IMR-90 (cell line): Measurements from ENCODE around the gene ZNF329. TPM values are rescaled to one million over a fixed set of nuclear protein-coding genes. Genes with fewer than 3 reads are reported as not detected.

Source experiments
- ATAC-seq: fragments of 200-7000 bp; cut with Tn5 transposase; 2 replicates; pipeline ENCODE4 v1.9.1; 2020; ENCODE audit warnings: low read depth, mild to moderate bottlenecking, moderate library complexity
- BruUV-seq: library from RNA; stranded (reverse); fragments of 400-500 nt; replicated peaks from 2 replicates; lab custom pipeline; 2021; lab: Mats Ljungman, UMichigan
- CTCF ChIA-PET: fragments of 300-600 bp; formaldehyde crosslinking; extraction: SDS; loops from one replicate; lab custom pipeline; 2021; ENCODE audit warnings: antibody characterized with exemption; lab: Yijun Ruan, JAX
- POLR2A ChIA-PET: fragments of 300-600 bp; sonication (Branson Sonifier 250); formaldehyde crosslinking; loops from one replicate; lab custom pipeline; 2022; ENCODE audit warnings: antibody characterized with exemption; ENCODE audit not compliant: unreplicated experiment; lab: Charles Lee
- DNase-seq: peaks from one replicate; pipeline ENCODE4 v3.0.0; 2013
- H2AFZ ChIP-seq: replicated peaks from 2 replicates; pipeline ENCODE3; 2013; ENCODE audit warnings: low read length, mild to moderate bottlenecking; ENCODE audit not compliant: poor library complexity
- H2AK5ac ChIP-seq: 2 replicates; pipeline ENCODE4 v1.6.1; 2013; ENCODE audit warnings: low read depth, low read length, inconsistent platforms
- H2AK9ac ChIP-seq: replicated peaks from 2 replicates; pipeline ENCODE3; 2013; ENCODE audit warnings: mild to moderate bottlenecking, low read depth, low read length, moderate library complexity; ENCODE audit not compliant: poor library complexity
- H2BK120ac ChIP-seq: 2 replicates; pipeline ENCODE4 v1.6.1; 2013; ENCODE audit warnings: low read depth, low read length, inconsistent platforms
- H2BK15ac ChIP-seq: 3 replicates; pipeline ENCODE4 v1.6.1; 2013; ENCODE audit warnings: low read depth, low read length, inconsistent platforms
- H2BK20ac ChIP-seq: 2 replicates; pipeline ENCODE4 v1.6.1; 2013; ENCODE audit warnings: low read depth, mild to moderate bottlenecking, inconsistent platforms, low read length, moderate library complexity
- H2BK5ac ChIP-seq: 2 replicates; pipeline ENCODE4 v1.6.1; 2013; ENCODE audit warnings: mild to moderate bottlenecking, low read depth, low read length, inconsistent platforms; ENCODE audit not compliant: poor library complexity, severe bottlenecking
- H3K14ac ChIP-seq: replicated peaks from 2 replicates; pipeline ENCODE4 v1.6.1; 2013; ENCODE audit warnings: low read depth, low read length, inconsistent platforms
- H3K18ac ChIP-seq: 2 replicates; pipeline ENCODE4 v1.6.1; 2013; ENCODE audit warnings: low read depth, low read length, control low read depth
- H3K23ac ChIP-seq: 2 replicates; pipeline ENCODE4 v1.6.1; 2013; ENCODE audit warnings: low read depth, low read length, inconsistent platforms
- H3K27ac ChIP-seq: 2 replicates; pipeline ENCODE4 v1.5.1; 2013; ENCODE audit warnings: mild to moderate bottlenecking, control low read depth, low read length; ENCODE audit not compliant: insufficient read depth
- H3K27me3 ChIP-seq: 2 replicates; pipeline ENCODE4 v1.6.1; 2013; ENCODE audit warnings: low read length; ENCODE audit not compliant: control insufficient read depth, insufficient read depth
- H3K36me3 ChIP-seq: 2 replicates; pipeline ENCODE4 v1.6.1; 2013; ENCODE audit warnings: low read length, mixed read lengths; ENCODE audit not compliant: control insufficient read depth, insufficient read depth
- H3K4ac ChIP-seq: 2 replicates; pipeline ENCODE4 v1.6.1; 2013; ENCODE audit warnings: low read depth, low read length, inconsistent platforms
- H3K4me1 ChIP-seq: 2 replicates; pipeline ENCODE4 v1.6.1; 2013; ENCODE audit warnings: low read length, mixed read lengths; ENCODE audit not compliant: control insufficient read depth, insufficient read depth
- H3K4me2 ChIP-seq: 2 replicates; pipeline ENCODE4 v1.6.1; 2013; ENCODE audit warnings: low read depth, mild to moderate bottlenecking, control low read depth, low read length, moderate library complexity
- H3K4me3 ChIP-seq: 2 replicates; pipeline ENCODE4 v1.5.1; 2013; ENCODE audit warnings: low read depth, mild to moderate bottlenecking, control low read depth, low read length, moderate library complexity; ENCODE audit not compliant: insufficient read depth
- H3K56ac ChIP-seq: 2 replicates; pipeline ENCODE4 v1.6.1; 2013; ENCODE audit warnings: low read length, inconsistent platforms; ENCODE audit not compliant: insufficient read depth; ENCODE audit errors: extremely low read depth
- H3K79me1 ChIP-seq, 2 experiments: 2 replicates each; pipeline ENCODE4 v1.6.1; 2013; ENCODE audit warnings: low read length in 2 of 2, inconsistent platforms in 1 of 2, low read depth in 1 of 2
- H3K9ac ChIP-seq: 2 replicates; pipeline ENCODE4 v1.6.1; 2013; ENCODE audit warnings: low read depth, low read length, control low read depth
- H3K9me1 ChIP-seq: 2 replicates; pipeline ENCODE4 v1.6.1; 2013; ENCODE audit warnings: low read length, inconsistent platforms; ENCODE audit not compliant: insufficient read depth
- H3K9me3 ChIP-seq: 2 replicates; pipeline ENCODE4 v1.6.1; 2013; ENCODE audit warnings: low read length; ENCODE audit not compliant: control insufficient read depth, insufficient read depth
- H4K20me1 ChIP-seq: 2 replicates; pipeline ENCODE4 v1.6.1; 2013; ENCODE audit warnings: low read length, inconsistent platforms; ENCODE audit not compliant: insufficient read depth
- H4K5ac ChIP-seq: 2 replicates; pipeline ENCODE4 v1.6.1; 2013; ENCODE audit warnings: mild to moderate bottlenecking, low read depth, low read length, control low read depth
- H4K8ac ChIP-seq, 2 experiments: 2 replicates each; pipeline ENCODE4 v1.6.1; 2013; ENCODE audit warnings: low read depth in 2 of 2, low read length in 2 of 2, control low read depth in 1 of 2, inconsistent platforms in 1 of 2
- H4K91ac ChIP-seq: 2 replicates; pipeline ENCODE4 v1.6.1; 2013; ENCODE audit warnings: low read depth, low read length, inconsistent platforms; ENCODE audit not compliant: insufficient read depth
- BHLHE40 ChIP-seq: fragments of 150-350 bp; IDR thresholded peaks from 2 replicates; pipeline ENCODE4 v1.6.1; 2016; ENCODE audit warnings: mild to moderate bottlenecking, low read depth, low read length
- CEBPB ChIP-seq: IDR thresholded peaks from 2 replicates; pipeline ENCODE4 v1.6.1; 2012; ENCODE audit warnings: low read depth, low read length, improper control_type of control experiment
- CHD1 ChIP-seq: IDR thresholded peaks from 2 replicates; pipeline ENCODE4 v1.6.1; 2012; ENCODE audit warnings: low read depth, low read length, improper control_type of control experiment
- CTCF ChIP-seq: conservative IDR thresholded peaks from 2 replicates; pipeline ENCODE4 v1.5.1; 2012; ENCODE audit warnings: mild to moderate bottlenecking, low read depth, low read length, improper control_type of control experiment
- ELK1 ChIP-seq: fragments of 150-350 bp; IDR thresholded peaks from 2 replicates; pipeline ENCODE4 v1.6.1; 2016; ENCODE audit warnings: low read depth, mild to moderate bottlenecking, low read length, moderate library complexity, borderline replicate concordance
- FOS ChIP-seq: fragments of 150-350 bp; IDR thresholded peaks from 2 replicates; pipeline ENCODE4 v1.6.1; 2016; ENCODE audit warnings: low read depth, low read length
- MAFK ChIP-seq: IDR thresholded peaks from 2 replicates; pipeline ENCODE4 v1.6.1; 2012; ENCODE audit warnings: low read depth, low read length, improper control_type of control experiment
- MAZ ChIP-seq: IDR thresholded peaks from 2 replicates; pipeline ENCODE4 v1.6.1; 2012; ENCODE audit warnings: low read depth, mild to moderate bottlenecking, low read length, improper control_type of control experiment, moderate library complexity, borderline replicate concordance
- MXI1 ChIP-seq: IDR thresholded peaks from 2 replicates; pipeline ENCODE4 v1.6.1; 2012; ENCODE audit warnings: low read depth, mild to moderate bottlenecking, low read length, moderate library complexity, borderline replicate concordance
- NFE2L2 ChIP-seq: fragments of 150-350 bp; IDR thresholded peaks from 2 replicates; pipeline ENCODE4 v1.6.1; 2016; ENCODE audit warnings: low read depth, mild to moderate bottlenecking, low read length
- POLR2A ChIP-seq: IDR thresholded peaks from 2 replicates; pipeline ENCODE4 v1.6.1; 2012; ENCODE audit warnings: mild to moderate bottlenecking, low read depth, low read length
- RAD21 ChIP-seq: IDR thresholded peaks from 2 replicates; pipeline ENCODE4 v1.6.1; 2012; ENCODE audit warnings: low read length, improper control_type of control experiment
- RCOR1 ChIP-seq: IDR thresholded peaks from 2 replicates; pipeline ENCODE4 v1.6.1; 2012; ENCODE audit warnings: mild to moderate bottlenecking, low read length, improper control_type of control experiment; ENCODE audit not compliant: insufficient replicate concordance
- RFX5 ChIP-seq: IDR thresholded peaks from 2 replicates; pipeline ENCODE4 v1.8.0; 2012; ENCODE audit warnings: low read depth, mild to moderate bottlenecking, low read length, moderate library complexity
- SMC3 ChIP-seq: fragments of 150-350 bp; IDR thresholded peaks from 2 replicates; pipeline ENCODE4 v1.6.1; 2016; ENCODE audit warnings: low read depth, mild to moderate bottlenecking, antibody characterized with exemption, low read length, moderate library complexity
- USF2 ChIP-seq: fragments of 150-350 bp; IDR thresholded peaks from 2 replicates; pipeline ENCODE4 v1.6.1; 2017; ENCODE audit warnings: mild to moderate bottlenecking, antibody characterized with exemption, low read length, low read depth
- WGBS, 2 experiments: methylation state at CpG; one replicate each; pipeline versions ENCODE4 v1.1.5 to v1.1.7; 2013; ENCODE audit warnings: missing lambda C conversion rate in 2 of 2; ENCODE audit not compliant: insufficient read length in 1 of 2; ENCODE audit errors: extremely low coverage in 2 of 2; 5-methylcytosine and 5-hydroxymethylcytosine counted together
- dilution Hi-C: fragments of 300-500 bp; cut with HindIII; formaldehyde crosslinking; loops from one replicate; pipeline ENCODE4 v1.14.3; 2018; ENCODE audit warnings: low sequenced_read_pairs; ENCODE audit not compliant: unreplicated experiment
- in situ Hi-C: fragments of 300-500 bp; cut with MboI; formaldehyde crosslinking; loops from 3 replicates; pipeline ENCODE4 v1.14.3; 2019; ENCODE audit warnings: low sequenced_read_pairs, inconsistent platforms, mixed read lengths
- intact Hi-C: fragments of 100-400 bp; cut with micrococcal nuclease; formaldehyde crosslinking; loops from 2 replicates; pipeline ENCODE4 v1.10.0; 2022
- polyA plus RNA-seq, 3 experiments: library from polyadenylated mRNA; depleted of rRNA; stranded (reverse); fragments of >200 nt; gene quantifications; 2 replicates each; pipeline ENCODE4 v1.2.3, GENCODE V29; 2012; ENCODE audit warnings: low replicate concordance in 1 of 3
- total RNA-seq: library from RNA; depleted of rRNA; stranded (reverse); fragments of >200 nt; gene quantifications from 2 replicates; pipeline ENCODE4 v1.2.3, GENCODE V29; 2012

Gene ZNF329
- total and polyA plus RNA-seq, 2 of the 4 experiments (the other 2 are of a cell fraction) = 4.7 to 16.8 TPM

- Histone ChIP-seq H3K4me3 (no peak overlapping the region), H2AK9ac (no peak overlapping the region), H2AK5ac (no peak overlapping the region), H3K4me1 (no peaks in the 10 kb centered on the region), H3K23ac (no peak overlapping the region), H2BK20ac (no peak overlapping the region), H4K8ac (no peak overlapping the region), H3K9me1 (no peaks in the 10 kb centered on the region), H4K91ac (no peak overlapping the region), H3K9ac (no peak overlapping the region), H3K18ac (no peak overlapping the region), H2AFZ (no peak overlapping the region), H3K36me3 (no peaks in the 10 kb centered on the region), H3K4ac (no peak overlapping the region), H2BK15ac (no peak overlapping the region), H3K14ac (no peak overlapping the region), H3K9me3 (peaks cover 68% of the 10 kb centered on the region), H3K56ac (no peak overlapping the region), H3K27me3 (no peaks in the 10 kb centered on the region), H3K27ac (no peak overlapping the region), H3K4me2 (no peak overlapping the region), H4K20me1 (no peaks in the 10 kb centered on the region), H3K79me1 (no peaks in the 10 kb centered on the region), H4K5ac (no peak overlapping the region), H2BK120ac (no peak overlapping the region), H2BK5ac (no peak overlapping the region)
- dilution Hi-C loops (no loop called here), in situ Hi-C loops (no loop called here), intact Hi-C loops (no loop called here)
- DNase-seq (no peak), ATAC-seq (no peak)
- BruUV-seq = no TSS peak
- POLR2A ChIA-PET = no interaction called here
- CTCF ChIA-PET = no interaction called here
- TF ChIP-seq CHD1 (no peak), FOS (no peak), MAZ (no peak), MXI1 (no peak), NFE2L2 (no peak), RFX5 (no peak), CTCF (no peak), BHLHE40 (no peak), RCOR1 (no peak), CEBPB (no peak), MAFK (no peak), ELK1 (no peak), SMC3 (no peak), RAD21 (no peak), POLR2A (no peak), USF2 (no peak)
- no CpG with 5 or more reads among the region's 1 CpG for WGBS, 2 experiments
These were observed 15.7 kb upstream of the ZNF329 start for GRCh38 chr19:58166268-58166667.
